EH (cell line): ENCODE data around the gene KRT8.

ENCODE experiments used
- DNase-seq: peaks from one replicate; pipeline ENCODE4 v3.0.0-alpha.2; 2015; ENCODE audit warnings: low read depth

KRT8 gene

GRCh38 chr12:52904509-52905300, at the start of gene KRT8:
Gene KRT8, minus strand, starts transcription at chr12:52905076. Its CDS starts 95 bp downstream, at chr12:52904981.
- DNase-seq: peak; percentile 22

GRCh38 chr12:52953181-52953841, 48.4 kb upstream of the KRT8 start:
- DNase-seq: peak; percentile 47

GRCh38 chr12:52952076-52952801, 47.4 kb upstream of the KRT8 start:
- peak; percentile 43 for DNase-seq

- no peak for DNase-seq
Observed at GRCh38 chr12:52951640-52952039, 46.8 kb upstream of the KRT8 start.

- DNase-seq: no peak
Observed at GRCh38 chr12:52951126-52951525, 46.2 kb upstream of the KRT8 start.

GRCh38 chr12:52950553-52950952, 45.7 kb upstream of the KRT8 start:
- no peak for DNase-seq

- DNase-seq: peak; percentile 97
Observed at GRCh38 chr12:52949413-52950331, 44.8 kb upstream of the KRT8 start.

- no peak for DNase-seq
Observed at GRCh38 chr12:52947738-52948423, 43.0 kb upstream of the KRT8 start.

GRCh38 chr12:52946797-52947547, 42.1 kb upstream of the KRT8 start:
- peak; percentile 51 for DNase-seq

GRCh38 chr12:52946334-52946733, 41.5 kb upstream of the KRT8 start:
- DNase-seq: peak; percentile 46

GRCh38 chr12:52945389-52946232, 40.7 kb upstream of the KRT8 start:
- DNase-seq: peak; percentile 95

- no peak for DNase-seq
Observed at GRCh38 chr12:52944683-52945388, 40.0 kb upstream of the KRT8 start.

- DNase-seq: no peak
Observed at GRCh38 chr12:52942901-52943181, 38.0 kb upstream of the KRT8 start.

GRCh38 chr12:52942066-52942900, 37.4 kb upstream of the KRT8 start:
- no peak for DNase-seq

GRCh38 chr12:52929538-52929937, 24.7 kb upstream of the KRT8 start:
- no peak for DNase-seq

- DNase-seq: no peak
Observed at GRCh38 chr12:52927964-52928363, 23.1 kb upstream of the KRT8 start.

GRCh38 chr12:52926596-52927234, 21.8 kb upstream of the KRT8 start:
- peak; percentile 21 for DNase-seq
